ENCODE results near the gene ANXA4.

ANXA4 gene

GRCh38 chr2:69781321-69782248 is 39.7 kb downstream of the ANXA4 start:
- TF ChIP-seq, protein P1, sequence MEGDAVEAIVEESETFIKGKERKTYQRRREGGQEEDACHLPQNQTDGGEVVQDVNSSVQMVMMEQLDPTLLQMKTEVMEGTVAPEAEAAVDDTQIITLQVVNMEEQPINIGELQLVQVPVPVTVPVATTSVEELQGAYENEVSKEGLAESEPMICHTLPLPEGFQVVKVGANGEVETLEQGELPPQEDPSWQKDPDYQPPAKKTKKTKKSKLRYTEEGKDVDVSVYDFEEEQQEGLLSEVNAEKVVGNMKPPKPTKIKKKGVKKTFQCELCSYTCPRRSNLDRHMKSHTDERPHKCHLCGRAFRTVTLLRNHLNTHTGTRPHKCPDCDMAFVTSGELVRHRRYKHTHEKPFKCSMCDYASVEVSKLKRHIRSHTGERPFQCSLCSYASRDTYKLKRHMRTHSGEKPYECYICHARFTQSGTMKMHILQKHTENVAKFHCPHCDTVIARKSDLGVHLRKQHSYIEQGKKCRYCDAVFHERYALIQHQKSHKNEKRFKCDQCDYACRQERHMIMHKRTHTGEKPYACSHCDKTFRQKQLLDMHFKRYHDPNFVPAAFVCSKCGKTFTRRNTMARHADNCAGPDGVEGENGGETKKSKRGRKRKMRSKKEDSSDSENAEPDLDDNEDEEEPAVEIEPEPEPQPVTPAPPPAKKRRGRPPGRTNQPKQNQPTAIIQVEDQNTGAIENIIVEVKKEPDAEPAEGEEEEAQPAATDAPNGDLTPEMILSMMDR (IDR thresholded peaks at IDR 0.05): no peak
- H3K4me1 ChIP-seq (ENCODE audit: control insufficient read depth in 1 of 2, insufficient read depth in 1 of 2, low read depth in 1 of 2, low read length in 1 of 2): peaks cover 4 to 7% of the 10 kb centered on the region in 2 experiments
- H3K36me3 ChIP-seq: peaks cover 16% of the 10 kb centered on the region
- H3K9me3 ChIP-seq: no peaks in the 10 kb centered on the region
- no peak overlapping the region for H3K4me3 ChIP-seq (ENCODE audit: low read depth in 1 of 2, low read length in 1 of 2)
- no peak overlapping the region for H3K27ac ChIP-seq
- no peaks in the 10 kb centered on the region for H3K27me3 ChIP-seq

- Histone ChIP-seq H3K27ac (no peak overlapping the region), H3K27me3 (no peaks in the 10 kb centered on the region), H3K4me1 (ENCODE audit: control insufficient read depth in 1 of 2, insufficient read depth in 1 of 2, low read depth in 1 of 2, low read length in 1 of 2) (peaks cover 4 to 7% of the 10 kb centered on the region in 2 experiments), H3K9me3 (no peaks in the 10 kb centered on the region), H3K36me3 (peaks cover 30% of the 10 kb centered on the region), H3K4me3 (ENCODE audit: low read depth in 1 of 2, low read length in 1 of 2) (no peak overlapping the region)
- TF ChIP-seq, protein P1 (IDR thresholded peaks at IDR 0.05): no peak
Measured at GRCh38 chr2:69784228-69784627, 42.3 kb downstream of the ANXA4 start.

DNA sequence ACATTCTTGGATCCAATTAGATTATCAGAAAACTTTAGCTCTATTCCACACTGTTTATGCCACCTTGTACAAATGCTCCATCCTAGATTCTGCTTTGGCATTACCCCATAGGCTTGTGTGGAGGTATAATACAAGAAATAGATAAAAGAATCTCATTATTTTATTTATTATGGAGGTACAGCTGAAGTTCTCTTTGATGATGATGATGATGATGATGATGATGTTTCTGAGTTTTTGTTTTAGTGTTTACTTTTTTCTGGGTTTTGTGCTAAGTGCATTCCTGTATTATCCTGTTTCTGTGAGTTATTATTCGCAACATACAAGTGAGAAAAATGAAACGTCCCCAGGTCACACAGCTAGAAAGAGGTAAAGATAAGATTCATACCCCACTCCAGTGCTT is 43.4 kb downstream of the ANXA4 start:
- H3K27me3 ChIP-seq: no peaks in the 10 kb centered on the region
- peaks cover 4 to 7% of the 10 kb centered on the region in 2 experiments for H3K4me1 ChIP-seq (ENCODE audit: control insufficient read depth in 1 of 2, insufficient read depth in 1 of 2, low read depth in 1 of 2, low read length in 1 of 2)
- H3K4me3 ChIP-seq (ENCODE audit: low read depth in 1 of 2, low read length in 1 of 2): no peak overlapping the region
- H3K9me3 ChIP-seq: no peaks in the 10 kb centered on the region
- H3K36me3 ChIP-seq: peaks cover 34% of the 10 kb centered on the region
- TF ChIP-seq, protein P1 (IDR thresholded peaks at IDR 0.05): no peak
- H3K27ac ChIP-seq: no peak overlapping the region

GRCh38 chr2:69786052-69786560 is 44.2 kb downstream of the ANXA4 start:
- peaks cover 34% of the 10 kb centered on the region for H3K36me3 ChIP-seq
- no peak overlapping the region for H3K27ac ChIP-seq
- TF ChIP-seq, protein P1 (IDR thresholded peaks at IDR 0.05): no peak
- H3K4me1 ChIP-seq (ENCODE audit: control insufficient read depth in 1 of 2, insufficient read depth in 1 of 2, low read depth in 1 of 2, low read length in 1 of 2): peaks cover 4 to 7% of the 10 kb centered on the region in 2 experiments
- no peaks in the 10 kb centered on the region for H3K27me3 ChIP-seq
- no peak overlapping the region for H3K4me3 ChIP-seq (ENCODE audit: low read depth in 1 of 2, low read length in 1 of 2)
- no peaks in the 10 kb centered on the region for H3K9me3 ChIP-seq

- TF ChIP-seq, protein P1 (IDR thresholded peaks at IDR 0.05): no peak
- no peak overlapping the region for H3K27ac ChIP-seq
- H3K27me3 ChIP-seq: no peaks in the 10 kb centered on the region
- H3K36me3 ChIP-seq: peaks cover 27% of the 10 kb centered on the region
- H3K9me3 ChIP-seq: no peaks in the 10 kb centered on the region
- H3K4me1 ChIP-seq (ENCODE audit: control insufficient read depth in 1 of 2, insufficient read depth in 1 of 2, low read depth in 1 of 2, low read length in 1 of 2): peaks cover 0 to 5% of the 10 kb centered on the region in 2 experiments
- H3K4me3 ChIP-seq (ENCODE audit: low read depth in 1 of 2, low read length in 1 of 2): no peak overlapping the region
Measured at GRCh38 chr2:69789175-69789721, 47.3 kb downstream of the ANXA4 start.
